ENCODE results near the gene SLC9A9. TPM values are rescaled to one million over a fixed set of nuclear protein-coding genes. Genes with fewer than 3 reads are reported as not detected.

The SLC9A9 gene
- total and polyA plus RNA-seq, 9 of the 15 experiments (the other 6 are each of a cell fraction or from before 2014, with no cell fraction given) = 0.03 to 0.13 TPM; not detected in 7

DNA sequence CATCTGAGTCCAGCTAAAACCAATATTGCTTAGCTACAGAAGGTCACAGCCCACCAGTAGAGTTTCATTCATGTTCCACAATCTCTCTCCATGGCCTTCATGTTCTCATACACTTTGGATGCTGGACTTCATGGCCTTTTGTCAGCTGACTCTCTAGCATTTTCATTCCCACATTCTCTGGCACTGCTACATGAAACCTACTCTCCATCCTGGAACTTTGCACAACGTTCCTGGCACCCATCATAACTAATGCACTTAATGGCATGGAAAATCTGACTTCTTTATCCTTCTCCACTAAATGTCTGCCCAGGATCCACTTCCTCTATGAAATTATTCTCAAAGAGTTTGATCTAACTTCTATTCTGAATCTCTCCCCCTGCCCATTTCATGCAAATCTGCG lies 56.9 kb downstream of the SLC9A9 start:
- FAIRE-seq = no peak
- POLR2A ChIA-PET = no interaction called here
- no peak for DNase-seq (ENCODE audit: extremely low read depth in 1 of 4, low spot score in 3 of 4)
- Histone ChIP-seq H3K4me3 (no peak overlapping the region), H3K9ac (ENCODE audit: insufficient read depth in 1 of 2, low read depth in 2 of 2, low read length in 2 of 2) (no peak overlapping the region), H3K4me1 (replicated peaks in 1 of 2; ENCODE audit: control insufficient read depth in 2 of 2, insufficient read depth in 2 of 2, low read length in 2 of 2) (no peaks in the 10 kb centered on the region), H3K4me2 (ENCODE audit: insufficient read depth, low read length) (no peak overlapping the region), H3K9me1 (ENCODE audit: control insufficient read depth, insufficient read depth, low read length) (no peaks in the 10 kb centered on the region), H4K20me1 (replicated peaks; ENCODE audit: control insufficient read depth, insufficient read depth, low read length) (no peaks in the 10 kb centered on the region), H3K27ac (ENCODE audit: extremely low read depth, low read depth, low read length) (no peak overlapping the region), H3K27me3 (ENCODE audit: control insufficient read depth in 2 of 2, insufficient read depth in 2 of 2, low read length in 2 of 2) (no peaks in the 10 kb centered on the region), H2AFZ (ENCODE audit: low read depth, low read length) (no peak overlapping the region), H3K36me3 (ENCODE audit: control insufficient read depth, insufficient read depth, low read length) (no peaks in the 10 kb centered on the region), H3K79me2 (ENCODE audit: control insufficient read depth, insufficient read depth, low read length) (no peaks in the 10 kb centered on the region), H3K9me3 (replicated peaks; ENCODE audit: control insufficient read depth, insufficient read depth, low read depth, low read length) (no peaks in the 10 kb centered on the region)
- no peak for ATAC-seq
- BruUV-seq (replicated peaks) = no TSS peak
- WGBS (ENCODE audit: insufficient coverage, low coverage, missing lambda C conversion rate) = 11% methylated on average over 2 of the region's 2 CpGs
- CTCF ChIA-PET (ENCODE audit: low intra/inter-chr PET ratio) = no interaction called here
- intact Hi-C loops (cut with micrococcal nuclease) = no loop called here
- TF ChIP-seq BHLHE40 (IDR thresholded peaks at IDR 0.05; ENCODE audit: low read length) (no peak), JUN (IDR thresholded peaks at IDR 0.05; ENCODE audit: borderline replicate concordance, low read depth, low read length) (no peak), JUN (CRISPR knock-in tag; IDR thresholded peaks at IDR 0.05; ENCODE audit: borderline replicate concordance) (no peak), ZNF197 (CRISPR knock-in tag; IDR thresholded peaks at IDR 0.05; ENCODE audit: low read depth) (no peak), ZKSCAN8 (CRISPR knock-in tag; IDR thresholded peaks at IDR 0.05) (no peak), ZNF347 (CRISPR knock-in tag; IDR thresholded peaks at IDR 0.05; ENCODE audit: low read depth) (no peak), ZNF212 (CRISPR knock-in tag; IDR thresholded peaks at IDR 0.05) (no peak), MAFK (IDR thresholded peaks at IDR 0.05; ENCODE audit: low read length) (no peak), ERF (CRISPR knock-in tag; IDR thresholded peaks at IDR 0.05) (no peak), ZBED1 (IDR thresholded peaks at IDR 0.05) (no peak), MTA3 (IDR thresholded peaks at IDR 0.05; ENCODE audit: borderline replicate concordance) (no peak), RUNX1 (IDR thresholded peaks at IDR 0.05; ENCODE audit: low read depth) (no peak), NR2C2 (CRISPR knock-in tag; IDR thresholded peaks at IDR 0.05) (no peak), NR2C2 (tag; IDR thresholded peaks at IDR 0.05) (no peak), NCOA1 (IDR thresholded peaks at IDR 0.05; ENCODE audit: low read depth) (no peak), HEY1 (CRISPR knock-in tag; IDR thresholded peaks at IDR 0.05; ENCODE audit: borderline replicate concordance) (no peak)
- TF ChIP-seq, protein P1, sequence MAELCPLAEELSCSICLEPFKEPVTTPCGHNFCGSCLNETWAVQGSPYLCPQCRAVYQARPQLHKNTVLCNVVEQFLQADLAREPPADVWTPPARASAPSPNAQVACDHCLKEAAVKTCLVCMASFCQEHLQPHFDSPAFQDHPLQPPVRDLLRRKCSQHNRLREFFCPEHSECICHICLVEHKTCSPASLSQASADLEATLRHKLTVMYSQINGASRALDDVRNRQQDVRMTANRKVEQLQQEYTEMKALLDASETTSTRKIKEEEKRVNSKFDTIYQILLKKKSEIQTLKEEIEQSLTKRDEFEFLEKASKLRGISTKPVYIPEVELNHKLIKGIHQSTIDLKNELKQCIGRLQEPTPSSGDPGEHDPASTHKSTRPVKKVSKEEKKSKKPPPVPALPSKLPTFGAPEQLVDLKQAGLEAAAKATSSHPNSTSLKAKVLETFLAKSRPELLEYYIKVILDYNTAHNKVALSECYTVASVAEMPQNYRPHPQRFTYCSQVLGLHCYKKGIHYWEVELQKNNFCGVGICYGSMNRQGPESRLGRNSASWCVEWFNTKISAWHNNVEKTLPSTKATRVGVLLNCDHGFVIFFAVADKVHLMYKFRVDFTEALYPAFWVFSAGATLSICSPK (IDR thresholded peaks at IDR 0.05; ENCODE audit: borderline replicate concordance) = no peak
- in situ Hi-C loops (cut with MboI) = no loop called here
